Tongue (tissue), 2 donors: Measurements from ENCODE around the gene SERPINB10. TPM values are rescaled to one million over a fixed set of nuclear protein-coding genes. Genes with fewer than 3 reads are reported as not detected.

Experiments used
- DNase-seq: peaks from one replicate; pipeline ENCODE4 v3.0.0-alpha.2; 2015
- total RNA-seq: library from RNA; depleted of rRNA; stranded (reverse); fragments of >200 nt; gene quantifications from one replicate; pipeline ENCODE4 v1.2.3, GENCODE V29; 2014

The SERPINB10 gene
- total RNA-seq, 1 donor from 2014 or later, result 7.0 TPM

- peak; percentile 31 for DNase-seq
Observed at GRCh38 chr18:63949068-63949737, 41.4 kb downstream of the SERPINB10 start, which contains the start of gene HMSD. Gene HMSD (plus strand): TSS chr18:63949301. CDS start chr18:63953456, 4,155 bp downstream.

DNA sequence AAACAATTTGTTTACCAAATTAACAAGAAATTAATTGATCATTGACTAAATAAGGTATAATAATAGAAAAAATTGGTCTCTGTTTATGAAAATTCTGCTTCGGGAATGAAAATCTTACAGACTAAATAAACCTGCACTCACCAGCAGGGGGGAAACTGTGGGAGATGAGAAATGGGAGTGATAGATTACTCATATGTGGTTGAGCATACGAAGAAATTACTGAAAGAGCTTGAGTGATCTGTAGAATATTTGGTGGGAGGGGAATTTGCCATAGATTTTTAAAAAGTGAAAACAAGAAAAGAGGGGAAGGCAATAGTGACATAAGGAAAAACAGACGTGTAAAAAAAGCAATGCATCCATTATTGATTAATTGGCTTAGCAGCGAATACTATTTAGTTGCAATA lies 43.5 kb downstream of the SERPINB10 start:
- no peak for DNase-seq

DNA sequence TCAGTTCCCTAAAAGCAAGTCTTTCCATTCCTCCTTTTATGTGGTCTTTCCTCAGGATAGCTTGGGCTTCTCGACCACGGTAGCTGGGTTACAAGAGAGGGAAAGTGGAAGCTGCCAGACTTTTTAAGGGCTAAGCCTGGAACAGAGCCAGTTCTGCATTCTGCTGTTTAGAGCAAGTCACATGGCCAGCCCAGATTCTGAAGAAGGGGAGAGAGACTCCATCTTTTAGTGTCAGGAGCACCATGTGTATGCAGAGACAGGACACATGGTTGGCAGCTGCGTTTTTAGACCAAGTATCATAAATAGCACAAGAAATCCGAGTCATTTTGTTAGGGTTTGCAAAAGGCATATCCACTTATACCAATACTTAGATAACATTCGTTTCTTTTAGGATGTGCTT lies 46.1 kb downstream of the SERPINB10 start:
- peak; percentile 25 for DNase-seq

- DNase-seq, result no peak
Observed at GRCh38 chr18:63956755-63957154, 49.0 kb downstream of the SERPINB10 start.

DNA sequence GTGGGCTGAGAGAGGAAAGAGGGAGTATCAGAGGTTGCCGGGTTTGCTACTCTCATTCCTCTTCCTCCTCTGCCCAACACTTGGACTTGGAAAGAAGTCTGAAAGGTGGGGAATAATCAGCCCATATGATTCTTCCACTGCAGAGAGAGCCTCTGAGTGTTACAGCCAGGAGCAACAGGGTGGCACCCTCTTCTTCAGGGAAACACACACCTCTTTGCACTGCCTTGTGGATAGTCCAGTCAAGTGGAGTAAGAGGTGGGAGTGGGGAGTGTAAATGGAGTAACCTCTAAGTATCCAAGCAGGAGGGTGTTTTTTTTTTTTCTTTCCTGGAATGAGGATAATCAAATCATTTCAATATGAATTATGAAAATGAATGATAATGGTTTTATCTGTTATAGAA lies 53.1 kb downstream of the SERPINB10 start:
- DNase-seq, result no peak

DNA sequence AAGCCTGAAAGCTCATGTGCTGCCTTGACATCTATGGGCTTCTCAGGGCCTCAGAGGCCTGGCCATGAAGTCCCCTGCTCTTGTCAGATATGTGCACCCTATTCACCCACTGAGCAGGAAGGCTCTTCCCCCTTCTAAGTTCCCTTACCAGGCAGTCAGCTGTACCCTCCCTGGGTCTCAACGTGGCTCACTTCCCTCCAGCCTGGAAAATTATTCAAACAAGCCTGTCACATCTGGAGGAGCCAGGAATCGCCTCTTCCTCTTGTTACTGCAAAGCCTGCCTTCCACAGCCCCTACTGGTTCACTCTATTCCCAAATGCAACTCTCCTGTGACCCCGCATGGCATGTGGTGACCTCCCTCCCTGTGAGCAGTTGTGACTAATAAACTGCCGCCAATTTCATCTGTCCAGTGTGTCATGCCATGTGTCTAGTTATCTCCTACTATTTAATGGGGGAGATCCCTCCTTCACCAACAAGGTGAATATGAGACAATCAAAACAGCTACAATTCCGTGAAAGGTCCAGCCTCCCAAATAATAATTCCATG lies 53.8 kb downstream of the SERPINB10 start:
- DNase-seq, result no peak

GRCh38 chr18:63962137-63962536 lies 54.4 kb downstream of the SERPINB10 start:
- DNase-seq, result no peak

DNA sequence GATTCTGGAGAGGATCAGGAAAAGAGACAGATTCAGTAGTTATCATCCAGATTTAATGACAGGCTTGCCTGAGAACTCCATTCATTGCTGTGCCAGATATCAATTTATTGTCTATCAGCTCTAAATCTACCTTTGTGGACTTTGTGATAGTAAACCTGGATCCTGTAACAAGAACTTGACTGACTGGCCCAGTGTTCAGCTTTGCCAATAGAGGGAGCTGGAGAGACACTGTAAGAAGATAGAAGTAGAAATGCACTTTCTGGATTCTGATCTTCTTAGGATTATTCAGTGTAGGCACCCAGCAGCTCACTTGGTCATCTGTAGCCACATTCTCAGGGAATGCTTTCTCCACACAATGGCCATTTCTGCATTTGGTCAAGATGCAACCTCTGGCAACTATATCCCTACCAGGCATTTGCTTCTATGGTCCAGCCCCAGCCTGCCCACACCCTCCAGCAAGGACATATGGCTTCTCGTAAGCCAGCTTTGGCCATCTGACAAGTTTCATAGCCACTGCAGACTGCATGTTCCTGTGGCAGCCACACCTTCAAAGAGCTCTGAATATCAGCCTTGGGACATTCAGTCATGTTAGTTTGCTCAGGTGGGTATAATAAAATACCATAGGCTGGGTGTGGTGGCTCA lies 56.0 kb downstream of the SERPINB10 start:
- peak; percentile 61 for DNase-seq

DNA sequence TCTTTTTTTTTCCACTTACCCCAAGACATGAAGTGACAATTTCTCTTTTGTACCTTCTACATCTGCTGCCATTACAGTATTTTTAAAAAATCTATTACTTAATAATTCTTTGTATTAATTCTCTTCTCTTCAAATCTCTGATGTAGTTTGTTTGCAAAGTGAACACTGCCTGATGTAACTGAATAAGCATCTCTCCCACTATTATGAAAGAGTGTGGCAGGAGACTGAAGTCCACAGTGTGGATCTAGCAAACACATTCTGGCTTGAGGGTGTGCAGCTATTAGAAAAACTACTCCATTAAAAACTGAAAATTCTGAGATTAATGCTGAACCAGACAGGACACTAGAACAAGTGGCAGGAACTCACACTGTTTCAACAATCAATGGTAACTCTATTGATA lies 57.1 kb downstream of the SERPINB10 start:
- no peak for DNase-seq

DNA sequence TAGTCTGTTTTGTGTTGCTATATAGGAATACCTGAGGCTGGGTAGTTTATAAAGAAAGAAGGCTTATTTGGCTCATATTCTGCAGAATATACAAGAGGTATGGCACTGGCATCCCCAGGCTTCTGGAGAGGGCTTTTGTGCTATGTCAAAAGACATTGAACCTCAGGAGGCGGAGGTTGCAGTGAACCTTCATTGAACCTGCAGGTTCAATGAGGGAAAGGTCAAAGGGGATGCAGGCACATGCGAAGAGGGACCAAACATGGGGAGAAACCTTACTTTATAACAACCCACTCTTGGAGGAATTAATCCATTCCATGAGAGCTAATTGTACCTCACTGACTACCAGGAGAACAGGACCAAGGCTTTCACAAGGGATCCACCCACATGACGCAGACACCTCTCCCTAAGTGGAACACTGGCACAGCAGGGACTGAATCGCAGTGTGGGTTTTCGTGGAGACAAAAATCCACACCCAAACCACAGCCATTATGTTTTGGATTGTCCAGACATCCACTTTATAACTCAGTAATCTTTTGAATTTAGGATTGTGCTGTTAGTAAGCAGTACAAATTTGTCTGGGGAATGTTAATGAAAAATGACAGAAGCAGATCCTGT lies 58.1 kb downstream of the SERPINB10 start:
- DNase-seq, result no peak

DNA sequence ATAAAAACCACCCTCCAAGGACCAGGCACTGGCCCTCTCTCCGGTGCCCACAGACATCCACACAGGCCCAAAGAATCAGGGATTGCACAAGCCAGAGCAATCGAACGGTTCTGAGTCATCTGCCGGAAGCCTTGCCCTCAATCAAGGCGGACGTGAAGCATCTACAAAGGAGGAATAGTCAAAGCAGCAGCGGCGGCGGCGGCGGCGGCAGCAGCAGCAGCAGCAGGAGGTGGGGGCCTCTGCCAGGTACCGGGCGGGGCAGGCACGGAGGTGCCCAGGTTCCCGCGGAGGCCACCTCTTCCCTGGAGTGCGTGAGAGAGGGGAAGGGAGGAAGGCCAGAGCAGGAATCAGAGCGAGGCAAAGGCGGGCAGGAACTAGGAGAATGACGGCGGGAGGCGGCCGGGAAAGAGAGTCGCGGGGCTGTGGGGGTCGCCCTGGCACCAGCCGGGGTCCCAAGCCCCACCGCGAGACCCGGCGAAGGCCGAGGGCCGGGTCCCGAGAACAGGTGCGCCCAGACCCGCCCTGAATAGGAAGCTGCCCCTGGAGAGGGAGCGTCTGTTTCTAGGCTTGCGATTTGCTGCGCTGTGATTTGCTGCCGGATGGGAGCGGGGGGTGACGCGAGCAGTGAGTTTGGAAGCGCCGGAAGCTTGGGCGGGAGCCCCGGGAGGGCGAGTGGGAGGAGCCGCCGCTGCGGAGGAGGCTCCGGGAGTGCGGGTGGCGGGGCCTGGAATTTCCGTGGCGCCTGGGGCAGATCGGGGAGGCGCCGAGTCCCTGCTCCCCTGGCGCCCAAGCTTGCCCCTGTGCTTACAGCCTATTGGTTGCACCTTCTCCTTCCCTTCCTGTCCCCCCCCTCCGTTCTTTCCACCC lies 62.4 kb downstream of the SERPINB10 start, which contains the start of gene SERPINB8:
TSS of gene SERPINB8 (plus strand) at position 140 of the 867 bp plus-strand sequence. CDS start 8,228 bp downstream, outside the sequence.
- peak; percentile 98 for DNase-seq

GRCh38 chr18:63970809-63971205 lies 63.0 kb downstream of the SERPINB10 start:
- peak; percentile 72 for DNase-seq

DNA sequence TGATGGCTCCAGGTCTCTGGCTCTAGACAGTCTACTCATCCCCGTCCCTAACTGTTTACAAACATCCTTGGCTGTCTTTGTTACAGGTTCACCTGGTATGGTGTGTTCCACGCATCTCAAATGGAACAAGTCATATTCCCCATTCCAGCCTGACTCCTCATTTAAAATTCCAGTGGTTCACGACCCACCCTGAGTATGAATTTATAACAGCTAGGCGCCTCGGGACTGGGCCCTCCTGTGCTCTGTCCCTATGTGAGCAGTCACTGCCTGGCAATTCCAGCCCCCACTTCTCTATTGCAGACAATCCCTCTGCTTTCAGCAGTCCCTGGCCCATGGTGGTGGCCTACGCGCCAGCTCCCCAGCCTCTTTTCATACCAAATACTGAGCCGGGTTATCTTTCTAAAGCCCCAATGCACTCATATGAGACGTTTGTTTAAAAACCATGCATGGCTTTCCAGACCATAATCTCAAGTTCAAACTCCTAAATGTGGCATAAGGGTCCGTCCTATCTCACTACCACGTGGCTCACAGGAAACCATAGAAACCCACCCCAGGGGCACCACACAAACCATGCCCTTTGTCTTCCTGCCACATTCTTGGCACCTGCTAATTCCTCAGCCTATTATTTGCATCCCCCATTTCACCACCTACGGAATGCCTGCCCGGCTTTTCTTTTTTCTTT lies 63.7 kb downstream of the SERPINB10 start:
- no peak for DNase-seq

- no peak for DNase-seq
Observed at GRCh38 chr18:63972002-63972376, 64.2 kb downstream of the SERPINB10 start.

GRCh38 chr18:63974991-63975390 lies 67.2 kb downstream of the SERPINB10 start:
- DNase-seq, result no peak

GRCh38 chr18:63975628-63976027 lies 67.9 kb downstream of the SERPINB10 start:
- DNase-seq, result no peak

- no peak for DNase-seq
Observed at GRCh38 chr18:63977040-63977439, 69.3 kb downstream of the SERPINB10 start.

DNA sequence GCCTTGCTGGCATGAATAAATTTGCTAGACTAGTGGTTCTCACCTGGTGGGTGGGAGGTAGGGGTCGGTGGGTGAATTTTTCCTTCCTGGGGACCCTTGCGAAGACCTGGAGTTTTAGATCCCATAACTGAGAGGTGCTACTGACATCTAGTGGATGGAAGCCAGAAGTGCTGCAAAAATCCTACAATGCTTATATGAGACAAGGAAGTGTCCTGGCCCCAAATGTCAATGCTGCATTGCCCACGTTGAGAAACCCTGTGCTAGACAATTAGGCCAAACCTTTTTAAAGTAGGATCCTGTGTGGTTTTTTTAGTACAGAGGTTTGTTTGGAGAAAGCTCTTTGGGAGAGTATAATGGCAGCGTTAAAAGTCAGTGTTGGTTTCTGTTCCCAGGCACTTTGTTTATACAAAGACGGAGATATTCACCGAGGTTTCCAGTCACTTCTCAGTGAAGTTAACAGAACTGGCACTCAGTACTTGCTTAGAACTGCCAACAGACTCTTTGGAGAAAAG lies 71.7 kb downstream of the SERPINB10 start:
- peak; percentile 82 for DNase-seq

DNA sequence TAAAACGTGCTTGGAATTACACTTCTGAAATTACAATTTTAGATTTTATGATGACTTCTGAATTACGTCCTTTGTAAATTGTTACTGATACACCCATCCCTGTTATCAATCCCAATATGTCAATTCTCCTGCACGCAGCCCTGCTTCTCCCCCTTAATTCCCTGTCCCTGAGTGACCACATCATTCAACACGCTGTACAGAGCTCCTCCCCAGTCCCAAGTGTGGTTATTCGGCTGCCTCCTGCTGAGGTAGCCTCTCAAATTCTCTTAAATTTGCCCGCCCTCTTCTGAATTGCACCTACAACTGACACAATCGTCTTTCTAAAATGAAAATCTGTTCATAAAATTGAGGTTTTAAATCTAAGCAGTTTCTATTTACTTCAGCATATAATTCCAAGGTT lies 72.3 kb downstream of the SERPINB10 start:
- no peak for DNase-seq

- no peak for DNase-seq
Observed at GRCh38 chr18:63980896-63981460, 73.2 kb downstream of the SERPINB10 start.

DNA sequence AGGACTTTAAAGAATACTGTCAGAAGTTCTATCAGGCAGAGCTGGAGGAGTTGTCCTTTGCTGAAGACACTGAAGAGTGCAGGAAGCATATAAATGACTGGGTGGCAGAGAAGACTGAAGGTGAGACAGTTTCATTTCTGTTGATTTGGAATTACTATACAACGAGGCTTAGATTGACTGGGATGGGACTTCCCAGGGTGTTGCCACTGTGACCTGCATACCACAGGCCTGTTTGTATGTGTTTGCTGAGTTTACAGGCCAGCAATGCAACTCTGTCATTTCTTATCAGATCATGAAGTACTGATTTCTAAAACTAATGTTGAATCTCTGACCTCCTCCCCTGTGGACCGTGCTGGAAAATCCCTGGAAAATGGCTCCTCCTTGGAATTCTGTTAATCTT lies 74.0 kb downstream of the SERPINB10 start:
- DNase-seq, result no peak
